Osteocyte (in vitro differentiated cells): ENCODE data around the gene DST. TPM values are rescaled to one million over a fixed set of nuclear protein-coding genes. Genes with fewer than 3 reads are reported as not detected.

Experiments used
- DNase-seq: peaks from one replicate; pipeline ENCODE4 v3.0.0; 2021; ENCODE audit warnings: mixed read lengths; ENCODE audit not compliant: unreplicated experiment; ENCODE audit errors: extremely low spot score
- H3K27ac Mint-ChIP-seq: one replicate; pipeline ENCODE4 v1.8.0; 2021; ENCODE audit warnings: mild to moderate bottlenecking, mixed read lengths; ENCODE audit not compliant: unreplicated experiment
- H3K27me3 Mint-ChIP-seq: one replicate; pipeline ENCODE4 v1.8.0; 2021; ENCODE audit warnings: mixed read lengths; ENCODE audit not compliant: unreplicated experiment
- H3K36me3 Mint-ChIP-seq: one replicate; pipeline ENCODE4 v1.8.0; 2021; ENCODE audit warnings: mixed read lengths; ENCODE audit not compliant: unreplicated experiment
- H3K4me1 Mint-ChIP-seq: one replicate; pipeline ENCODE4 v1.8.0; 2021; ENCODE audit warnings: mixed read lengths; ENCODE audit not compliant: unreplicated experiment
- H3K4me3 Mint-ChIP-seq: one replicate; pipeline ENCODE4 v1.8.0; 2021; ENCODE audit warnings: mild to moderate bottlenecking, moderate library complexity, mixed read lengths; ENCODE audit not compliant: unreplicated experiment
- H3K9me3 Mint-ChIP-seq: one replicate; pipeline ENCODE4 v1.8.0; 2021; ENCODE audit warnings: mixed read lengths; ENCODE audit not compliant: unreplicated experiment
- total RNA-seq: library from RNA; stranded (reverse); gene quantifications from 2 replicates; pipeline ENCODE4 v1.2.1, GENCODE V29; 2021
- TF ChIP-seq, protein P1 (sequence below): fragments of 200-600 bp; sonication (generic); IDR thresholded peaks from 2 replicates; pipeline ENCODE4 v1.5.0; 2021; ENCODE audit warnings: antibody characterized with exemption, mild to moderate bottlenecking, moderate library complexity

Gene DST
- total RNA-seq, 1 donor from 2014 or later, result 240 TPM

DNA sequence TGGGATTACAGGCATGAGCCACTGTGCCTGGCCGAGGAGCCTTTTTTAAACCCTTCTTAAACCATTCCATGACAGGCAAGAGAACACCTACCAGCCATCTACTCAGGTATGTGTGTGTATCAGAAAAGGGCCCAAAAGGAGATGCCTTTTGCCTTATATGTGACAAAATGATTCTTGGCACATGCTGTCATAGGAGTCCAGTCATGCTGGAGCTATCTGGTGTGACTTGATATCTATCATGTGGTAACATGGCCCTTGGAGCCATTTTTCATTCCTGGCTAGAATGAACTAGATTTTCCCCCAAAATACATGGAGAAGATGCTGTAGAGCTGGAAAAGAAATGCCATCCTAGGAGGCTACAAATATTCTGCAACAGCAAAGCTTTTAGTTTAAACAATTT, 129.1 kb downstream of the DST start:
- Mint-ChIP-seq H3K27ac (no peak overlapping the region), H3K9me3 (peaks cover 2% of the 10 kb centered on the region), H3K4me3 (no peak overlapping the region), H3K27me3 (no peaks in the 10 kb centered on the region), H3K36me3 (peaks cover 34% of the 10 kb centered on the region), H3K4me1 (peaks cover 3% of the 10 kb centered on the region)
- no peak for DNase-seq
- TF ChIP-seq, protein P1, sequence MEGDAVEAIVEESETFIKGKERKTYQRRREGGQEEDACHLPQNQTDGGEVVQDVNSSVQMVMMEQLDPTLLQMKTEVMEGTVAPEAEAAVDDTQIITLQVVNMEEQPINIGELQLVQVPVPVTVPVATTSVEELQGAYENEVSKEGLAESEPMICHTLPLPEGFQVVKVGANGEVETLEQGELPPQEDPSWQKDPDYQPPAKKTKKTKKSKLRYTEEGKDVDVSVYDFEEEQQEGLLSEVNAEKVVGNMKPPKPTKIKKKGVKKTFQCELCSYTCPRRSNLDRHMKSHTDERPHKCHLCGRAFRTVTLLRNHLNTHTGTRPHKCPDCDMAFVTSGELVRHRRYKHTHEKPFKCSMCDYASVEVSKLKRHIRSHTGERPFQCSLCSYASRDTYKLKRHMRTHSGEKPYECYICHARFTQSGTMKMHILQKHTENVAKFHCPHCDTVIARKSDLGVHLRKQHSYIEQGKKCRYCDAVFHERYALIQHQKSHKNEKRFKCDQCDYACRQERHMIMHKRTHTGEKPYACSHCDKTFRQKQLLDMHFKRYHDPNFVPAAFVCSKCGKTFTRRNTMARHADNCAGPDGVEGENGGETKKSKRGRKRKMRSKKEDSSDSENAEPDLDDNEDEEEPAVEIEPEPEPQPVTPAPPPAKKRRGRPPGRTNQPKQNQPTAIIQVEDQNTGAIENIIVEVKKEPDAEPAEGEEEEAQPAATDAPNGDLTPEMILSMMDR, result no peak

DNA sequence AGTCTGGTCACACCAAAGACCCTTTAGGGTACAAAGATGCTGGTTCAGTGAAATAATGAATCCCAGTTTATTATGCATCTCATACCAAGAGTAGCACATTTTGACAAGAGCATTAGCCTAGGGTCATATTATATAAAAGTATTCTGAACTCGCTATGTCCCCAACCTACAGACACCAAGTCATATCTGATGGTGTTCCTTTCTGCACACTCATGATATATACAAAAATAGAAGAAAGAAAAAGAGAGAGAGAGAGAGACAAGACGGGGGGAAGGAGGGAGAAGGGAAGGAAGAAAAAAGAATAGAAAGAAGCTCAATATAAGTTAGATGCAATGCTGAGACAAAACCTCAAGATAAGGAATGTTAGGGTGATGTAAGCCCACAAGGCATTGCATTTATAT, 131.1 kb downstream of the DST start:
- TF ChIP-seq, protein P1, result no peak
- Mint-ChIP-seq H3K27me3 (no peaks in the 10 kb centered on the region), H3K9me3 (no peaks in the 10 kb centered on the region), H3K36me3 (peaks cover 41% of the 10 kb centered on the region), H3K4me3 (no peak overlapping the region), H3K4me1 (peaks cover 3% of the 10 kb centered on the region), H3K27ac (no peak overlapping the region)
- no peak for DNase-seq

DNA sequence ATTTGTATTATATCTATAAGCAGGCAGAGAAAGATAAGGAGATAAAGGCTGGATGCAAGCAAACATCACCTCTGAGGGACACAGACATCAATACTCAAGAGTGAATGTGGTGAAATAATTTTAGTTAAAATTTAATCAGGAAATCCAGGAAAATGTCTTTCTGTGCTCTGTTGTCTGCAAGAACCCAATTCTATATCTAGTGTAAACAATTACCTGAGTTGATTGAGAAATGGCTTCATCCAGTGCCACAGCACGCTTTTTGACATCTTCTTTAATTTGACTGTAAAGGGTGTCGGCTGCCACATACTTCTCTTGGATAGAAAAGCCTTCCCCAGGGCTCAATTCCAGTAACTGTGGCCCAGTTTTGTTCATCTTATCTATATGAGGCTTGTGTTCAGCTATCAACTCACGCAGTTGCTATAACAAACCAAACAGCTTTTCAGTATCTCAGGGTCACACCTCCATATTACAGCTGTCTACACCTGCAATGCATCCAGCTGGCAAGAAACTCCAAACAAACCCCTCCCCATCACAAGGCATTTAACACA, 131.6 kb downstream of the DST start:
- Mint-ChIP-seq H3K4me1 (peaks cover 3% of the 10 kb centered on the region), H3K27me3 (no peaks in the 10 kb centered on the region), H3K36me3 (peaks cover 45% of the 10 kb centered on the region), H3K27ac (no peak overlapping the region), H3K4me3 (no peak overlapping the region), H3K9me3 (no peaks in the 10 kb centered on the region)
- TF ChIP-seq, protein P1, result no peak
- DNase-seq, result no peak

DNA sequence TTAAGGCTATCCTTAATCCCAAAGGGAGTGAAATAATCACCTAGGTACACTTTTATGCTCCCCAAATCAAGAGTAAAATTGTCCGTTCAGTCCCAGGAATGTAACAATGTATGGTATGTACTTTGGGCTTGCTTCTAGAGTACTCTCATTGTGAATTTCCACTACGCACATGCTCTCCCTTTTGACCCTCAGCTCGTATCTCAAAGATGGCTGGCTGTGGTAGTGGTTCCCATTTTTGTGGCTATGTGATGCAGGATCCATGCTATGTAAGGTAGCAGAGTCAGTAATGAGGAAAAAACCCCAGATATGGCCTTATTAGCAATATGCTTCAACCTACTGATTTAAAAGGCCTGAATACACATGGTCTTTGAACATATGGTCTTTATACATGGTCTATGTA, 133.7 kb downstream of the DST start:
- DNase-seq, result no peak
- peaks cover 10% of the 10 kb centered on the region for H3K4me1 Mint-ChIP-seq
- H3K27me3 Mint-ChIP-seq, result no peaks in the 10 kb centered on the region
- peaks cover 34% of the 10 kb centered on the region for H3K36me3 Mint-ChIP-seq
- no peak overlapping the region for H3K27ac Mint-ChIP-seq
- TF ChIP-seq, protein P1, result no peak
- no peaks in the 10 kb centered on the region for H3K9me3 Mint-ChIP-seq
- no peak overlapping the region for H3K4me3 Mint-ChIP-seq

DNA sequence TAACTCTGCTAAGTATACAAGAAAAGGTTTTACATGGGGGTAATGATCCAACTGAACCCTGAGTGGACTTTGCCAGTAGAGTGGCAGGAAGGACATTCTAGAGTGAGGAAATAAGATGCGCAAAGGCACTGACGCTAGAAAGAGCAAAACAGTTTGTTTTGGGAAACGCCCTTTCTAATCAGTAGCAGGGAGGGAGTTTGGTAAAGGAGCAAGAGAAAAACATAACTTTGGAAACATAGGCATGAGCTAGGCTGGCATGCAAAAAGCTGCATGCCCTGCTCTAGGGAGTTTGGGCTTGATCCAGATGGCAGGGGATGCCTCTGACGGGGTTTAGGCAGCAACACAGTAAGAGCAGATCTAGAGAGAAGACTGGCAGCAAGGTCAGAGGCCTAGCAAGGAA, 135.2 kb downstream of the DST start:
- H3K36me3 Mint-ChIP-seq, result peaks cover 33% of the 10 kb centered on the region
- H3K27me3 Mint-ChIP-seq, result no peaks in the 10 kb centered on the region
- peaks cover 10% of the 10 kb centered on the region for H3K4me1 Mint-ChIP-seq
- no peak overlapping the region for H3K4me3 Mint-ChIP-seq
- DNase-seq, result no peak
- TF ChIP-seq, protein P1, result no peak
- H3K9me3 Mint-ChIP-seq, result no peaks in the 10 kb centered on the region
- no peak overlapping the region for H3K27ac Mint-ChIP-seq
